ENCODE measurements around the gene RAB34. TPM values are rescaled to one million over a fixed set of nuclear protein-coding genes. Genes with fewer than 3 reads are reported as not detected.

RAB34 gene
- total and polyA plus RNA-seq, 8 donors: 35.6 to 101 (median 75.4) TPM

- intact Hi-C loops (cut with DNase I; ENCODE audit: low total_unique reads): loop anchor here (10.0 kb wide), 2 partner anchors 82 to 122 kb away; partner anchors contain the start of gene FAM222B
- WGBS, 5 donors: 83 to 97% (median 89%) methylated on average over 1 of the region's 1 CpG
- TF ChIP-seq POLR2AphosphoS5 (IDR thresholded peaks at IDR 0.05) (no peak), EP300 (IDR thresholded peaks at IDR 0.05) (no peak), CTCF (IDR thresholded peaks at IDR 0.05) (no peak), POLR2A (IDR thresholded peaks at IDR 0.05) (no peak)
- Histone ChIP-seq H3K27me3 (no peaks in the 10 kb centered on the region), H3K4me3 (no peak overlapping the region), H3K9me3 (no peaks in the 10 kb centered on the region), H3K27ac (no peak overlapping the region), H3K36me3 (peaks cover 24 to 67% (median 54%) of the 10 kb centered on the region in 4 donors), H3K4me1 (peaks cover 0 to 29% (median 20%) of the 10 kb centered on the region in 4 donors)
- DNase-seq: no peak
Observed at GRCh38 chr17:28763137-28763799, 45.6 kb upstream of the RAB34 start.

DNA sequence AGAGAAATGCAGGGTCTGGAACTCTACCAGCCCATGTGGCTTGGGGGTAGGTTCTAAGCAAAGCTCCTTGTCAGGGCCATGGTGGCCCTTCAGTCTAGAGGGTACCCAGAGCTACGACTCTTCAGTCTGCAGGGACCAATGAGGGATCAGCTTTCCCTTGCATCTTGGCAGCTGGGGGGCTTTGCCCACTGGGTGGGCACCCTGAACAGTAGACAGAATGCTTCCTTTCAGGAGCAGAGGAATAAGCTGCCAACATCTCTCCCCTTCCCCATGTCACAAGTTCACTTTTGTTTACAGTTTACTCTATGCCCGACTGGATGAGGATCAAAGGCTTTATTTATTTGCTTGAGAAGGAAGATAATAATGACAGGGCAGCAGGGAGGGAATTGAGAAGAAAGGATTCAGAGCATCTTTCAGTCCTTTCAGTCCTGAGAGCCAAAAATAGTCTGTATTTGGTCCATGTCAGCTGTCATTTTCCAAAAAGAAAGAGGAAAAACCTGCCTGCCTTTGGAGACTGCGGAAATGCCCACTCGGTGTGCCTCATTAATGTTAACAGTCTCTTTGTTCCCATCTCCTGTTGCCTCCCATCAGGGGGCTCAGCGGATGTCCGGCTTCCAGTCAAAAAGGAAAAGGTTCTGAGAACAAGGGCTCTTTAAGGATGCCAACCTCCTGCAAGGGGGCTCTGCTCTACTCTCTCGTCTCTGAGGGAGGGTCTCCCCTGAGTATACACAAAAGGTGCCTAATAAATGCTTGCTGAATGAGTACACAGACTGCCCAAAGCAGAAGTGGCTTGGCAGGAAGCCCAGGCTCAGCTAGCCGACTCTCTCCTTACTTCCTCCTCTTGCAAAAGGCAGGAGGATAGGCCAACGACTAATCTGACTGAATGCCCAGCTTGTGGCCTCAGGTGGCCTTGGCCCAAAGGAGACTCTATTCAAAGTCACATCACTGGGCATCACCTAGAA lies 43.2 kb upstream of the RAB34 start:
- intact Hi-C loops (cut with DNase I; ENCODE audit: low total_unique reads): loop anchor here (10.0 kb wide), 2 partner anchors 84 to 124 kb away; partner anchors contain the start of gene FAM222B
- Histone ChIP-seq H3K36me3 (peaks cover 20 to 68% (median 58%) of the 10 kb centered on the region in 4 donors), H3K9me3 (no peaks in the 10 kb centered on the region)

DNA sequence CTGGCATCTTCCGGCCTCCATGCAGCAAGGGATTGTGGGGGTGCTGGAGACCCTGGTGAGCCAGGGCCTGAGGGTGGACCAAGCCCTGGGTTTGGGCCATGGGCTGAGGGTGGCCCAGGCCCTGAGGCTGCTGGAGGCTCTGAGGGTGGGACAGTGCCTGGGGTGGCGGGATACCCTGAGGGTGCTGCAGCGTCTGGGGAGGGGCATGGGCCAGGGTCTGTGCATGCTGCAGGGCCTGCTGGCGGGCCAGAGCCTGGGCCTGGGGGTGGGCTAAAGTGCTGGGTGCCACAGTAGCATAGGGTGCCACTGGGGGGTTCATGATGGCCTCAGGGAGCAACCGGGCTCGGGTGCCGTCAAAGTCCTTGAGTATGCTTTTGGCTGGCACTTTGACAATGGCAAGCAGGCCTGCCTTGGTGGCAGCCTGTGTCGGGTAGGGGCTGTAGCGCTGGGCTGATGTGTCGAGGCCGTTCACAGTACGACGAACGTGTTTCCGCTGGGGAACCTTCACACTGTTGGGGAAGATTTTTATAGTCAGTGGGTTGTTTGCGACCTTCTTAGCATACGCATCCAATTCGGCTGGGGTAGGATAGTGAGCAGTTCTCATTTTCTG lies 41.7 kb upstream of the RAB34 start:
- 89 to 95% (median 93%) methylated on average over 15 to 18 of the region's 18 CpGs for WGBS, 5 donors
- Histone ChIP-seq H3K27me3 (no peaks in the 10 kb centered on the region), H3K27ac (no peak overlapping the region), H3K36me3 (peaks cover 19 to 53% (median 43%) of the 10 kb centered on the region in 4 donors), H3K9me3 (no peaks in the 10 kb centered on the region), H3K4me1 (peaks cover 0 to 36% (median 22%) of the 10 kb centered on the region in 4 donors), H3K4me3 (no peak overlapping the region)
- TF ChIP-seq POLR2AphosphoS5 (IDR thresholded peaks at IDR 0.05) (no peak), EP300 (IDR thresholded peaks at IDR 0.05) (no peak), CTCF (IDR thresholded peaks at IDR 0.05) (no peak), POLR2A (IDR thresholded peaks at IDR 0.05) (no peak)
- intact Hi-C loops (cut with DNase I; ENCODE audit: low total_unique reads): no loop called here
- no peak for DNase-seq

More for the DNA sequence above, 43.2 kb upstream of the RAB34 start:
- no peak overlapping the region for H3K4me3 ChIP-seq
- TF ChIP-seq POLR2AphosphoS5 (IDR thresholded peaks at IDR 0.05) (peak in 2 of 3 donors; percentile 10 to 49), CTCF (IDR thresholded peaks at IDR 0.05) (no peak), POLR2A (IDR thresholded peaks at IDR 0.05) (no peak)
- H3K27me3 ChIP-seq: no peaks in the 10 kb centered on the region
- peaks cover 0 to 37% (median 22%) of the 10 kb centered on the region in 4 donors for H3K4me1 ChIP-seq
- WGBS, 5 donors: 38 to 43% (median 40%) methylated on average over 9 of the region's 9 CpGs
- peak overlapping the region in 4 of 5 donors; percentile 7 to 46 (median 12) for H3K27ac ChIP-seq
- peak; percentile 59 to 87 for DNase-seq
